GM12891 (cell line): Measurements from ENCODE around the gene GLDC.

Source experiments
- DNase-seq: peaks from one replicate; pipeline ENCODE4 v3.0.0; 2011; ENCODE audit warnings: low spot score; ENCODE audit not compliant: insufficient read length
- FAIRE-seq: peaks from 2 replicates; lab custom pipeline; 2011; peaks lifted over from hg19 to GRCh38; lab: Jason Lieb, UNC
- PAX5 ChIP-seq: IDR thresholded peaks from 2 replicates; pipeline ENCODE4 v1.6.1; 2011; ENCODE audit warnings: low read length, moderate library complexity, mild to moderate bottlenecking; ENCODE audit not compliant: insufficient read depth, severe bottlenecking
- POLR2A ChIP-seq: IDR thresholded peaks from 2 replicates; pipeline ENCODE4 v1.6.1; 2011; ENCODE audit warnings: low read depth, low read length, control low read depth
- POLR2AphosphoS5 ChIP-seq: IDR thresholded peaks from 2 replicates; pipeline ENCODE4 v1.6.1; 2011; ENCODE audit warnings: low read depth, low read length, control low read depth
- POU2F2 ChIP-seq: IDR thresholded peaks from 2 replicates; pipeline ENCODE4 v1.6.1; 2011; ENCODE audit warnings: low read depth, mild to moderate bottlenecking, control low read depth, low read length, moderate library complexity
- SPI1 ChIP-seq: IDR thresholded peaks from 2 replicates; pipeline ENCODE4 v1.6.1; 2011; ENCODE audit warnings: low read depth, low read length, control low read depth
- TAF1 ChIP-seq: IDR thresholded peaks from 2 replicates; pipeline ENCODE4 v1.6.1; 2011; ENCODE audit warnings: low read depth, low read length, control low read depth

GLDC gene

DNA sequence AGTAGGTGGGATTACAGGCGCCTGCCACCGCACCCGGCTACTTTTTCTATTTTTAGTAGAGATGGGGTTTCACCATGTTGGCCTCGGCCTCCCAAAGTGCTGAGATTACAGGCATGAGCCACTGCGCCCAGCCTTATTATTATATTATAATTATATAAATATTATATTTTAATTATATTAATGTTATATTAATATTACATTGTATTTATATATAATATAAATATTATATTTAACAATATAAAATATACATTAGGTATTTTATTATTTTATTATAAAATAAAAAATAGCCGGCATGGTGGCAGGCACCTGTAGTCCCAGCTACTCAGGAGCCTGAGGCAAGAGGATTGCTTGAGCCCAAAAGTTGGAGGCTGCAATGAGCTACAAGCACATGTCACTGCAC lies 21.6 kb upstream of the GLDC start:
- FAIRE-seq, result no peak
- no peak for TF ChIP-seq TAF1
- no peak for TF ChIP-seq POLR2AphosphoS5
- no peak for TF ChIP-seq POLR2A
- TF ChIP-seq SPI1, result no peak
- no peak for TF ChIP-seq POU2F2
- no peak for TF ChIP-seq PAX5

GRCh38 chr9:6665628-6666027 lies 20.1 kb upstream of the GLDC start:
- FAIRE-seq, result no peak
- TF ChIP-seq POLR2AphosphoS5, result no peak
- no peak for TF ChIP-seq POU2F2
- no peak for TF ChIP-seq PAX5
- TF ChIP-seq SPI1, result no peak
- no peak for TF ChIP-seq POLR2A
- TF ChIP-seq TAF1, result no peak
- DNase-seq, result no peak

More for the DNA sequence above, 21.6 kb upstream of the GLDC start:
- no peak for DNase-seq

DNA sequence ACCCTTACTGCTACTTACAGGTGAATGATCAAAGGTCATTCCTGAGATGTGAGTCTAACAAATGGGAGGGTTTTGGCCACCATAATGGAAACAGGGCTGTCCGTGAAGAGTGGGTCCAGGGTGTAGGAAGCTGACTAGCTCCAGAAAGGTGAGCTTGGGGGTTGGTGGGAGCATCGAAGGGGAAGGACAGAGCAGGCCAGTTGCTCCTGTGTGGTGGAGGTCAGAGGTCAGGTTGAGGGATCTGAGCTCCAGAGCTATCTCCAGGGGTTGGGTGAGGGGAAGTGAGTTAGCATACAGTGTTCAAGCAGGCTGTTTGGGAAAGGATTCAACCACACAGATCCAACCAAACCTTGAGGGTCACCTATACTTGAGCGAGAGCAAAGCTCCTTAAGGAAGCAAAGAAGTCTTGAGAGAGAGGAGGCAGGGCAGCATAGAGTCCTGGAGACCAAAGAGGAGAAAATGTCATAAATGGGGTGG lies 18.7 kb upstream of the GLDC start:
- no peak for FAIRE-seq
- no peak for TF ChIP-seq POLR2A
- TF ChIP-seq POU2F2, result no peak
- TF ChIP-seq SPI1, result no peak
- TF ChIP-seq TAF1, result no peak
- no peak for TF ChIP-seq POLR2AphosphoS5
- TF ChIP-seq PAX5, result no peak
- DNase-seq, result no peak

DNA sequence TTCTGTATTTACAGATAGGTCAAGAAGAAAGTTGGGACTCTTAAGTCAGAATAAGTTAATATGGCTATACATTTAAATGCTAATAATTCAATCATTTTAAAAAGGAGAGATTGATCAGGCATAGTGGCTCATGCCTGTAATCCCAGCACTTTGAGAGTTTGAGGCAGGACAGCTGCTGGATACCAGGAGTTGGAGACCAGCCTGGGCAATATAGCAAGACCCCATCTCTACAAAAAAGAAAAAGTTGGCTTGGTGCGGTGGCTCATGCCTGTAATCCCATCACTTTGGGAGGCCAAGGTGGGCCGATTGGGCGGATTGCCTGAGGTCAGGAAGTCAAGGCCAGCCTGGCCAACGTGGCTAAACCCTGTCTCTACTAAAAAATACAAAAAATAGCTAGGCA lies 15.0 kb upstream of the GLDC start:
- DNase-seq (no peak), FAIRE-seq (no peak)
- TF ChIP-seq PAX5 (no peak), TAF1 (no peak), SPI1 (no peak), POLR2A (no peak), POLR2AphosphoS5 (no peak), POU2F2 (no peak)

- DNase-seq (no peak), FAIRE-seq (no peak)
- TF ChIP-seq TAF1 (no peak), PAX5 (no peak), POLR2A (no peak), POLR2AphosphoS5 (no peak), SPI1 (no peak), POU2F2 (no peak)
Measured at GRCh38 chr9:6658628-6659353, 13.3 kb upstream of the GLDC start.

DNA sequence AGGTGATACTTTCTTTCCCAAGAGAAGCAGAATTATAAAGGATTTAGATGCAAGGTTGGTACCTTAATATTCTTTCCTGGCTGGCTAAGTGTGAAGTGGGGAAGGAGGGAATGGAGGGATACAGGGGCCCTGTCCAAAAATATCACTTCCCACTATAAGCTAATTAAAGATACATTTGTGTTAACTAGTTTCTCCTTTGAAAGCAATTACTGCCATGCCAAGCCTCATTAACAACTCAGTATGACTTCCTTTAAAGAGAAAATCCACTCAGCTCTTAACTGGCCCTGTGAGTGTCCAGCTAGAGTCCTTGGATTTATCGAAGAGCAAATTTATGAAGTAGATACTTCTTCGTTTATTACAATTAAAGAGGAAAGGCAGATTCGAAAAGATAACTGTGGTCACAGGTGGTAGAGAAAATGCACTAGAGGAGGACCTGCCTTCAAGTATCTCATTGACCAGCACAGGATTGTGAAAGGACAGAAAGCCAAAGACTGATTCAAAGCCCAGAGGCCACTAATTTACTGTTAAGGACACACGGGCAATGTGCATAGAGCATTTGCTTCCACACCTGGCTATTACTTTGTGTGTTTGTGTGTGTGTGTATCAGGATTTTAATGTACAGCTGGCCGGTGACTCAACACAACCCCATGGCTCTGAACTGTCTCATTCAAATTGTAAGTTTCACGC lies 11.2 kb upstream of the GLDC start:
- peak; percentile 41 for FAIRE-seq
- no peak for DNase-seq
- TF ChIP-seq SPI1, result no peak
- no peak for TF ChIP-seq TAF1
- TF ChIP-seq POLR2AphosphoS5, result no peak
- no peak for TF ChIP-seq POU2F2
- no peak for TF ChIP-seq PAX5
- no peak for TF ChIP-seq POLR2A

DNA sequence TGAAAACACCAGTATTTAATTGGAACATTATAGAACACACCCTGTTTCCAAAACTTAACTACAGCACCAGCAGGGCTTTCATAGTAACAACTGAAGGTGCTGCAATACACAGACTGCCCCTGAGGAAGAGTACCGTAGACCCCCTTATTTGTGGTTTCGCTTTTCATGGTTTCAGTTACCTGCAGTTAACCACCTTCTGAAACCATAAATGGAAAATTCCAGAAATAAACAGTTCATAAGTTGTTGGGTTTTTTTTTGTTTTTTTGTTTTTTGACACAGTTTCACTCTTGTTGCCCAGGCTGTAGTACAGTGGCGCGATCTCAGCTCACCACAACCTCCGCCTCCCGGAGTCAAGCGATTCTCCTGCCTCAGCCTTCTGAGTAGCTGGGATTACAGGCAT lies 9.5 kb upstream of the GLDC start:
- no peak for DNase-seq
- FAIRE-seq, result peak; percentile 85
- no peak for TF ChIP-seq PAX5
- TF ChIP-seq POLR2AphosphoS5, result no peak
- TF ChIP-seq POU2F2, result no peak
- TF ChIP-seq POLR2A, result no peak
- no peak for TF ChIP-seq SPI1
- TF ChIP-seq TAF1, result no peak

GRCh38 chr9:6646293-6646636 lies 736 bp upstream of the GLDC start:
- DNase-seq, result no peak

DNA sequence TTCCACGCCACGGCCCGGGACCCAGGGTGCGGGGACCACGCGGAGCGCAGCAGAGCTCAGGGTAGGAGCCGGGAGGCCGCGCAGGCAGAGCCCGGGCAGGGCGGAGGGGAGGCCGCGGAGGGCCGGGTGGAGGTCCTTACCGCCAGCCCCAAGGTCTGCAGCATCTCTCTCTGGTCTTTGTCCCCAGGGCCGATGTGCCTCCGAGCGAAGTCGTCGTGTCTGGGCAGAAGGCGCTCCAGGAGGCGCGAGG lies 499 bp downstream of the GLDC start:
- peak; percentile 80 for FAIRE-seq
- DNase-seq, result peak; percentile 53

More at GRCh38 chr9:6646293-6646636, 736 bp upstream of the GLDC start:
- peak; percentile 82 for FAIRE-seq
- TF ChIP-seq TAF1 (no peak), PAX5 (peak; percentile 39), POU2F2 (no peak), SPI1 (no peak), POLR2AphosphoS5 (no peak), POLR2A (no peak)
